H1 (cell line): ENCODE results near the gene NUAK1. TPM values are rescaled to one million over a fixed set of nuclear protein-coding genes. Genes with fewer than 3 reads are reported as not detected.

Experiments
- CTCF ChIA-PET: fragments of 300-600 bp; sonication (Branson Sonifier 250); formaldehyde crosslinking; loops from one replicate; lab custom pipeline; 2021; ENCODE audit not compliant: partially characterized antibody; lab: Charles Lee
- POLR2A ChIA-PET: fragments of 300-600 bp; sonication (Branson Sonifier 250); formaldehyde crosslinking; loops from one replicate; lab custom pipeline; 2021; ENCODE audit warnings: inconsistent platforms; ENCODE audit not compliant: partially characterized antibody; lab: Charles Lee
- DNase-seq, 2 experiments: peaks; one replicate each; pipeline versions ENCODE4 v3.0.0 to v3.0.0-alpha.2; 2010 to 2022; ENCODE audit warnings: low spot score in 2 of 2, low read depth in 1 of 2, mixed read lengths in 1 of 2
- FAIRE-seq: peaks from 2 replicates; lab custom pipeline; 2011; peaks lifted over from hg19 to GRCh38; lab: Jason Lieb, UNC
- H2AFZ ChIP-seq: 2 replicates; pipeline ENCODE4 v1.8.1; 2012; ENCODE audit warnings: low read length, inconsistent platforms
- H2AK5ac ChIP-seq: 2 replicates; pipeline ENCODE4 v1.6.1; 2013; ENCODE audit warnings: low read depth, low read length
- H2BK120ac ChIP-seq: replicated peaks from 2 replicates; pipeline ENCODE3; 2013; ENCODE audit warnings: low read depth, low read length, inconsistent platforms
- H2BK12ac ChIP-seq: 2 replicates; pipeline ENCODE4 v1.6.1; 2013; ENCODE audit warnings: low read depth, low read length
- H2BK15ac ChIP-seq: 2 replicates; pipeline ENCODE4 v1.6.1; 2013; ENCODE audit warnings: low read length
- H2BK20ac ChIP-seq: 2 replicates; pipeline ENCODE4 v1.6.1; 2013; ENCODE audit warnings: low read length
- H2BK5ac ChIP-seq: 2 replicates; pipeline ENCODE4 v1.6.1; 2013; ENCODE audit warnings: low read depth, low read length
- H3K14ac ChIP-seq: 2 replicates; pipeline ENCODE4 v1.6.1; 2013; ENCODE audit warnings: inconsistent platforms; ENCODE audit not compliant: insufficient read length
- H3K18ac ChIP-seq: 2 replicates; pipeline ENCODE4 v1.6.1; 2013; ENCODE audit warnings: low read length; ENCODE audit errors: extremely low read depth
- H3K23ac ChIP-seq: 2 replicates; pipeline ENCODE4 v1.6.1; 2013; ENCODE audit warnings: inconsistent platforms; ENCODE audit not compliant: insufficient read length
- H3K23me2 ChIP-seq: 2 replicates; pipeline ENCODE4 v1.6.1; 2013; ENCODE audit warnings: low read depth, low read length
- H3K27ac ChIP-seq: 2 replicates; pipeline ENCODE4 v1.6.1; 2011; ENCODE audit warnings: low read depth, low read length, inconsistent platforms
- H3K27me3 ChIP-seq, 4 experiments: replicated peaks in 1 of 4; 1 replicate in 1 of 4; 2 replicates in 3 of 4; pipeline versions ENCODE4 v1.6.1 to v1.8.1; 2011 to 2013; ENCODE audit warnings: low read length in 3 of 4, mild to moderate bottlenecking in 3 of 4, inconsistent platforms in 2 of 4, mixed read lengths in 2 of 4, moderate library complexity in 1 of 4; ENCODE audit not compliant: control insufficient read depth in 3 of 4, insufficient read depth in 3 of 4; ENCODE audit errors: extremely low read depth in 1 of 4
- H3K36me3 ChIP-seq, 4 experiments: 2 replicates each; pipeline versions ENCODE4 v1.6.1 to v1.8.1; 2011 to 2013; ENCODE audit warnings: mild to moderate bottlenecking in 4 of 4, low read length in 3 of 4, moderate library complexity in 2 of 4, control low read depth in 1 of 4, inconsistent platforms in 1 of 4; ENCODE audit not compliant: insufficient read depth in 4 of 4, control insufficient read depth in 2 of 4
- H3K4ac ChIP-seq: replicated peaks from 2 replicates; pipeline ENCODE3; 2013; ENCODE audit warnings: low read length, low read depth, mixed read lengths, inconsistent platforms; ENCODE audit not compliant: insufficient read length
- H3K4me1 ChIP-seq, 4 experiments: replicated peaks in 1 of 4; 1 replicate in 1 of 4; 2 replicates in 3 of 4; pipeline versions ENCODE4 v1.6.1 to v1.8.1; 2011 to 2013; ENCODE audit warnings: low read length in 3 of 4, inconsistent platforms in 2 of 4, mixed read lengths in 1 of 4; ENCODE audit not compliant: insufficient read depth in 4 of 4, control insufficient read depth in 3 of 4
- H3K4me2 ChIP-seq, 2 experiments: 2 replicates each; pipeline versions ENCODE4 v1.6.1 to v1.8.1; 2011 to 2013; ENCODE audit warnings: low read depth in 2 of 2, low read length in 2 of 2, control low read depth in 1 of 2, inconsistent platforms in 1 of 2, mild to moderate bottlenecking in 1 of 2; ENCODE audit not compliant: insufficient read depth in 1 of 2
- H3K4me3 ChIP-seq, 4 experiments: fragments of 200-600, 300-600 bp in 1 of 4; sonication (generic), shearing (Covaris generic), sonication (Bioruptor Twin) in 1 of 4; 2 replicates each; pipeline versions ENCODE4 v1.5.1 to v1.8.1; 2011 to 2016; ENCODE audit warnings: low read length in 4 of 4, low read depth in 3 of 4, control low read depth in 2 of 4, inconsistent platforms in 2 of 4, mild to moderate bottlenecking in 2 of 4, mixed read lengths in 1 of 4, moderate library complexity in 1 of 4; ENCODE audit not compliant: insufficient read depth in 2 of 4; ENCODE audit errors: extremely low read depth in 1 of 4
- H3K56ac ChIP-seq: replicated peaks from 2 replicates; pipeline ENCODE3; 2013; ENCODE audit warnings: low read depth, mild to moderate bottlenecking, mixed read lengths, low read length, inconsistent platforms; ENCODE audit not compliant: insufficient read length
- H3K79me1 ChIP-seq: 2 replicates; pipeline ENCODE4 v1.6.1; 2013; ENCODE audit warnings: low read depth, low read length, control low read depth
- H3K79me2 ChIP-seq, 2 experiments: 2 replicates each; pipeline versions ENCODE4 v1.6.1 to v1.8.1; 2012 to 2013; ENCODE audit warnings: low read length in 2 of 2, mild to moderate bottlenecking in 2 of 2, inconsistent platforms in 1 of 2; ENCODE audit not compliant: insufficient read depth in 2 of 2, control insufficient read depth in 1 of 2
- H3K9ac ChIP-seq, 4 experiments: replicated peaks in 1 of 4; 1 replicate in 1 of 4; 2 replicates in 3 of 4; pipeline versions ENCODE4 v1.6.1 to v1.8.1; 2011 to 2013; ENCODE audit warnings: low read depth in 3 of 4, low read length in 3 of 4, control low read depth in 2 of 4, mild to moderate bottlenecking in 2 of 4, moderate library complexity in 2 of 4, inconsistent platforms in 1 of 4; ENCODE audit errors: extremely low read depth in 1 of 4
- H3K9me3 ChIP-seq, 2 experiments: 2 replicates each; pipeline versions ENCODE4 v1.6.1 to v1.8.1; 2012 to 2013; ENCODE audit warnings: mild to moderate bottlenecking in 2 of 2, moderate library complexity in 2 of 2, control low read depth in 1 of 2, inconsistent platforms in 1 of 2, low read depth in 1 of 2, low read length in 1 of 2, mixed read lengths in 1 of 2; ENCODE audit not compliant: insufficient read depth in 2 of 2
- H4K20me1 ChIP-seq, 2 experiments: replicated peaks in 1 of 2; 2 replicates each; pipeline versions ENCODE3 to v1.8.1; 2011 to 2013; ENCODE audit warnings: inconsistent platforms in 2 of 2, low read length in 2 of 2, mild to moderate bottlenecking in 1 of 2; ENCODE audit not compliant: insufficient read depth in 2 of 2, control insufficient read depth in 1 of 2
- H4K5ac ChIP-seq: 2 replicates; pipeline ENCODE4 v1.6.1; 2013; ENCODE audit warnings: low read length, low read depth, mixed read lengths, inconsistent platforms; ENCODE audit not compliant: insufficient read length
- H4K8ac ChIP-seq: 2 replicates; pipeline ENCODE4 v1.8.0; 2013; ENCODE audit warnings: mild to moderate bottlenecking, moderate library complexity, low read length, inconsistent platforms; ENCODE audit not compliant: insufficient read depth; ENCODE audit errors: extremely low read depth
- H4K91ac ChIP-seq: replicated peaks from 2 replicates; pipeline ENCODE3; 2013; ENCODE audit warnings: low read length, mixed read lengths, inconsistent platforms; ENCODE audit not compliant: insufficient read length
- BACH1 ChIP-seq: IDR thresholded peaks from 2 replicates; pipeline ENCODE4 v1.6.1; 2012; ENCODE audit warnings: low read length, improper control_type of control experiment
- POLR2A ChIP-seq, 2 experiments: IDR thresholded peaks; 1 replicate in 1 of 2; 2 replicates in 1 of 2; pipeline ENCODE4 v1.6.1; 2011; ENCODE audit warnings: low read depth in 2 of 2, low read length in 2 of 2, mild to moderate bottlenecking in 2 of 2; ENCODE audit errors: control extremely low read depth in 1 of 2
- RNF2 ChIP-seq: fragments of 200-900, 300-1000 bp; sonication (generic); IDR thresholded peaks from 2 replicates; pipeline ENCODE4 v1.7.1; 2016; ENCODE audit warnings: borderline replicate concordance, low read depth, mild to moderate bottlenecking, antibody characterized with exemption, low read length; ENCODE audit not compliant: poor library complexity, severe bottlenecking; ENCODE audit errors: missing control alignments
- SIN3A ChIP-seq, 2 experiments: IDR thresholded peaks in 1 of 2; conservative IDR thresholded peaks in 1 of 2; 2 replicates each; pipeline ENCODE4 v1.6.1; 2011 to 2012; ENCODE audit warnings: low read length in 2 of 2, improper control_type of control experiment in 1 of 2, low read depth in 1 of 2, mild to moderate bottlenecking in 1 of 2
- SP4 ChIP-seq: IDR thresholded peaks from 2 replicates; pipeline ENCODE4 v1.6.1; 2012; ENCODE audit warnings: low read length, inconsistent platforms
- SUZ12 ChIP-seq: fragments of 200-600 bp; sonication (generic); IDR thresholded peaks from 2 replicates; pipeline ENCODE4 v1.6.1; 2012; ENCODE audit warnings: mild to moderate bottlenecking, inconsistent platforms, low read length, moderate library complexity, mixed read lengths
- TAF7 ChIP-seq: optimal IDR thresholded peaks from 2 replicates; pipeline ENCODE3; 2011; ENCODE audit warnings: low read depth, mild to moderate bottlenecking, inconsistent platforms, low read length, moderate library complexity, borderline replicate concordance
- TCF12 ChIP-seq: IDR thresholded peaks from 2 replicates; pipeline ENCODE4 v1.6.1; 2011; ENCODE audit warnings: low read depth, mild to moderate bottlenecking, low read length
- WGBS, 2 experiments: shearing (Covaris generic) in 1 of 2; methylation state at CpG; one replicate each; pipeline versions ENCODE4 v1.1.6 to v1.1.7; 2013 to 2015; ENCODE audit warnings: low lambda C conversion rate in 2 of 2, mixed read lengths in 2 of 2, inconsistent platforms in 1 of 2, low coverage in 1 of 2, missing lambda C conversion rate in 1 of 2; ENCODE audit not compliant: insufficient replicate concordance in 2 of 2, insufficient coverage in 1 of 2, insufficient read length in 1 of 2; ENCODE audit errors: extremely low coverage in 1 of 2, missing lambda C conversion rate in 1 of 2; 5-methylcytosine and 5-hydroxymethylcytosine counted together
- polyA plus RNA-seq, 7 experiments: library from polyadenylated mRNA; depleted of rRNA in 3 of 7; stranded (reverse) in 5 of 7; unstranded in 2 of 7; fragments of >200 nt in 5 of 7; fragments of 200-250 nt in 2 of 7; gene quantifications; 1 replicate in 5 of 7; 2 replicates in 1 of 7; 4 replicates in 1 of 7; pipeline versions ENCODE4 v1.2.1 to v1.2.3, GENCODE V29; 2011 to 2013; ENCODE audit warnings: missing spikeins in 2 of 7, mixed read lengths in 2 of 7
- total RNA-seq: library from RNA; stranded (reverse); fragmentation: NEBNext Ultra II Directional; extraction: Animal tissue kit (Norgen Biotek cat#: 25700); gene quantifications from 2 replicates; pipeline ENCODE4 v1.2.1, GENCODE V29; 2021
- TF ChIP-seq, protein P1 (sequence below): IDR thresholded peaks from 2 replicates; pipeline ENCODE4 v1.6.1; 2012; ENCODE audit warnings: inconsistent platforms

NUAK1 gene
- total and polyA plus RNA-seq, 2 of the 8 experiments (the other 6 are each of a cell fraction or from before 2014, with no cell fraction given), result 6.7 to 18.2 TPM

DNA sequence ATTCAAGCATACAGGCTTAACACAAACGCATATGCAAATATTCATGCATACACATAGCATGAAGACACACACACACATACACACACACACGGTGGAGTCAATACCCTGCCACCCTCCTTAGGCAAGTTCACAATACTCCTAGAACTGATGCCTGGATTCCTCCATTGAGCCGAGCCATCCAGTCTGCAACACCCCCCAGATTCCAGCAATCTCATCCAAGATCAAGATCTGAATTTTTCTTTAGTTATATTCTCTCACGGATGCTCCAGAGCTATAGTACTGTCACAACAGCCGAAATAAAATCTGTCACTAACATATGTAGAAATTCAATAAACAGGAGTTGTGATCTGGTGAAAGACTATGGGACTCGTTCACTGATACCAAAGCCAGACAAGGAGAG lies 110.8 kb downstream of the NUAK1 start:
- no peak overlapping the region for H3K23ac ChIP-seq
- CTCF ChIA-PET, result no interaction called here
- no peak overlapping the region for H2BK120ac ChIP-seq
- H3K18ac ChIP-seq, result no peak overlapping the region
- no peak overlapping the region for H3K27ac ChIP-seq
- H4K20me1 ChIP-seq, result no peaks in the 10 kb centered on the region
- H3K9me3 ChIP-seq, result no peaks in the 10 kb centered on the region
- no peak overlapping the region for H2BK5ac ChIP-seq
- H2BK15ac ChIP-seq, result no peak overlapping the region
- no peaks in the 10 kb centered on the region for H3K36me3 ChIP-seq
- H3K27me3 ChIP-seq, result no peaks in the 10 kb centered on the region
- no peak overlapping the region for H3K56ac ChIP-seq
- H3K4me1 ChIP-seq, result peaks cover 0 to 6% (median 3%) of the 10 kb centered on the region in 4 experiments; a peak in 4 of 7 replicates
- POLR2A ChIA-PET, result no interaction called here
- H4K5ac ChIP-seq, result no peak overlapping the region
- no peaks in the 10 kb centered on the region for H3K79me2 ChIP-seq
- 84% methylated on average over 6 of the region's 6 CpGs; no CpG with 5 or more reads in 1 of the 2 experiments for WGBS, 2 experiments
- FAIRE-seq (no peak), DNase-seq (no peak)
- no peak overlapping the region for H3K4me3 ChIP-seq
- H4K91ac ChIP-seq, result no peak overlapping the region
- no peak overlapping the region for H3K4ac ChIP-seq
- no peak overlapping the region for H3K9ac ChIP-seq
- H3K4me2 ChIP-seq, result no peak overlapping the region
- H3K14ac ChIP-seq, result no peak overlapping the region
- H2AK5ac ChIP-seq, result no peak overlapping the region
- no peak overlapping the region for H2BK12ac ChIP-seq
- no peak overlapping the region for H2BK20ac ChIP-seq
- no peak overlapping the region for H2AFZ ChIP-seq
- no peaks in the 10 kb centered on the region; the same call in none of the 2 replicates for H3K23me2 ChIP-seq
- H4K8ac ChIP-seq, result no peak overlapping the region
- H3K79me1 ChIP-seq, result no peaks in the 10 kb centered on the region
- TF ChIP-seq SP4 (no peak), TCF12 (no peak), POLR2A (IDR thresholded peaks at IDR 0.05; ENCODE audit: control extremely low read depth in 1 of 2, low read depth in 2 of 2, low read length in 2 of 2) (no peak), SUZ12 (no peak), BACH1 (no peak), TAF7 (no peak), RNF2 (no peak), SIN3A (conservative IDR thresholded peaks at IDR 0.05 in 1 of 2, IDR thresholded peaks at IDR 0.05 in 1 of 2; ENCODE audit: low read depth in 1 of 2, low read length in 2 of 2) (no peak)
- TF ChIP-seq, protein P1, sequence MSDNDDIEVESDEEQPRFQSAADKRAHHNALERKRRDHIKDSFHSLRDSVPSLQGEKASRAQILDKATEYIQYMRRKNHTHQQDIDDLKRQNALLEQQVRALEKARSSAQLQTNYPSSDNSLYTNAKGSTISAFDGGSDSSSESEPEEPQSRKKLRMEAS, result no peak
